Measurements from ENCODE around the gene SETBP1.

SETBP1 gene

GRCh38 chr18:44733069-44733753 lies 52.5 kb downstream of the SETBP1 start:
- peak; percentile 37 to 55 for DNase-seq

DNA sequence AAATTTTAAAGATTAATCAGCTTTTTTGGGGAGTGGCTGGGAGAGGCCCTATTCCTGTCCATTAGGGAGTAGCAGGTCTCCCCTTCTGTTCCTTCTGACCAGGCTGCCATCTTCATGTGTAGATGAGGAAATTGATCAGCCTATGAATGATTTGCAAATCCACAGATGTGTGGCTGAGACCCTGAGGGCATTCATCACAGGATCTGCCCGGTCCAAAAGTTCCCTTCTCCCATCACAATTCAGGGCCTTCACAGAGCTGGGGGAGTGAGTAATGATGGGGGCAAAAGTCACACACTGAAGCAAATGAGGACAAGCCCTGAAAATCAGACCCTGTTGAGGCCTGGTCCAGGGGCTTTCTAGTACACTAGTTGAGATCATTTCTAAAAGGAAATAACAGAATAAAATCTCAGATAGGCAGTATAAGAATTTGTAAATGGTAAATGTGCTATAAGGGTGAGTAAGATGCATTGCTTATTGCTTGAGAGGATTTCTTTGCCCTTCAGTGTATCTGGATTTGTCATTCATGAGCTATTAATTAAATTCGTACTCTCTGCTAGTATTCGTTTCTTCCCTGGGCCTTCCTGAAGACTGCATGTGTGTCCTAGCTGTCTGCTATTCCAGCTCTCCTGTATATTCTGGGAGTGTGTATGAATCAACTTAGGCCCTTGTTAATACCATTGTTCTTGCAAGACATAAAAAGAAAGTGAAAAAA lies 53.2 kb downstream of the SETBP1 start:
- DNase-seq: no peak

DNA sequence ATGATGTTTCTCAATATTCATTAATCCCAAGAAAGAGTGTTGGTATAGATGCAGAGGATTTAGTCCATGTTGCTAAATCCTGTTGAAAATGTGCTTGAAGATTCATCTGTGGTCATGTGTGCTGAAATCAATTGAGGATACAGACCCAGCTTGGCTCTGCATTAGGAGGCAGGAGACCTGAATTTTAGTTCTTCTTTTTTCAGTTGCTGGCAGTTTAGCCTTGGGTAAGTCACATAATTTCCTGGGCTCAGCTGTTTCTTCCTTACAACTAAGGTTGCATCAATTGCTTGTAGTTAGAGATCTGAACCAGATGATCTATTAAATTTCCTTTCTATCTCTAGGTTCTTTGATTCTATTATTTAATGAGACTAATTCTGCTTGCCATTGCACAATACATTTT lies 54.4 kb downstream of the SETBP1 start:
- DNase-seq: peak; percentile 63 to 70

DNA sequence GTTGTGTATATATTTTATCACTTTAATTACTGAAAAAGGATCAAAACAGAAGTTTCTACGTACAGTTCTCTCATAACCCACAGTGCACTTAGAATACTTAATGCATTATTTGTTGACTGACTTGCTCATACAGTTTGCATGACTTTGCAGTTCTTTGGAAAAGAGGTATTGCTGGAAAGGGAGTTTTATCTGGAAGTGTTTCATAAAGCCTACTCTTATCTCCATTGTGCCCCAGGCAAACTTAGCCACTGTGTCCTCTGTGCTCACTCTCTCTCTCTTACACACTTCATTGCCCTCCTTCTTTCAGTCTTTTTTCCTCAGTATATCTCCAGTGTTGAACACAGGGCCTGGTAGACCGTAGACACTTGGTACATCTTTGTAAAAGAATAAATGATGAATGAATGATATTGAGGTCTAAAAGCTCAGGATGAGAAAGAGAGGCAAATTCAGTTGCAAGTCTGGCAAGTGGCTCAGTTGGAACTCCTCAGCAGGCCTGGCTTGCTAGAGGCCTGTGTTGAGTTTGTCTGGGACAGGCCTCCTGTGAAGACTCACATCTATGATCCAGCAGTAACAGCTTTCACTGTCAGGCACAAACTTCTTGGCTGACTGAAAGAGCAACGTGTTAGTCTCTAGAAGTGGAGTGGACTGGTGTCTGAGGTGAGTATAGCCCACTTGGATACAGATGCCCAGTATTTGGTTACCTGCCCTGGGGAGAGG lies 56.1 kb downstream of the SETBP1 start:
- no peak for DNase-seq

- no peak for DNase-seq
These were observed 56.9 kb downstream of the SETBP1 start for GRCh38 chr18:44737623-44738022.

DNA sequence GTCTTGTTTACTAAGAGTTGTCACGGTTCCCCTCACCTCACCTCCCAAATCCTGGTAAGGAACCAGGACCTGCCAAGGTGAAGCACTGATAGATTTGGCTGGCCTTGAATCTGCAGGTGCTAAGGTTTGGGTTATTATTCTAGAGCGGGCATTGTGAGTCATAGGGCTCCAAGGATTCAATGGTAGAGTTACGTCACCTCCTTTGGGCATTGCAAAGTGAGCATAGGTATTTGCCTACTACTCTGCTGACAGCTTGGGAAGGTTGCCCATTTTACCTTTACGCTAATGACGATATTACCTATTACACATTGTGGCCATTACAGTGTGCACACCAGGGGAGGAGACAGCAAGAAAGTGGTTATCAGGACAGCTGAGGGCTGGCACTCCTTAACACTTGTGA lies 59.3 kb downstream of the SETBP1 start:
- DNase-seq: no peak

DNA sequence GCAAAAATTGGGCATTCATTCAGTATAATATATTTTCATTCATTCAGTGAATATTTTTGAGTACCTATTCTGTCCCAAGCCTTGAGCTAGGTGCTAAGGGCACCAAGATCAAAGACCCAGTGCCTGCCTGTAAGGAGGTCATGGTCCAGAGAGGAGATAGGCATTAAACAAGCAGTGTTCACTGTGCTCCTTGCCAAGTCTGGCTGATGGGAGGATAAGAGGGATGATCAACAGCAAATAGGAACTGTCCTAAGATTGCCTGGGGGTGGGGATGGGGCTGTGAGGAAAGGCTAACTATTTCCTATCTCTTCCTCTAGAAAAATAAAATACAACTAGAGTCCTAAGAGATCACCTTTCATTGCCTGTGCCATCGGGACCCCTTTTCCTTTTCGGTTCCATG lies 60.4 kb downstream of the SETBP1 start:
- DNase-seq: no peak

DNA sequence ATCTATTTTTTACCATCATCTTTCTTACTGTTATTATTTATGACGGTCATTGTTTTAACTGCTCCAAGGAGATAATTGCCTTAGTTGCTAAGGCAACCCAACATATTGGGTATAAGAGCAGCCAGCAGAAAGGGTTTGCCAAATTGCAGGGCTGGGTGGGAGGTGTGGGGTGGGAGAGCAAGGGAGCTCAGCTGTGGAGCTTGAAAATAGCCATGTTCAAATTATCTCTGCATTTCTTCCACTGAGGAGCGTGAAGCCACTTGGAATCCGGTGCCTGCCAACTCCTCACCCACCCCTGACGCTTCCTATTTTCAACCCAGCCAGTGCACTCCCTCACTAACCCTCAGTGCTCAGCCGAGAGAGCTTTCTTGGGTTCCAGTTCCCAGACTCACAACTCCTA lies 60.8 kb downstream of the SETBP1 start:
- DNase-seq: no peak

DNA sequence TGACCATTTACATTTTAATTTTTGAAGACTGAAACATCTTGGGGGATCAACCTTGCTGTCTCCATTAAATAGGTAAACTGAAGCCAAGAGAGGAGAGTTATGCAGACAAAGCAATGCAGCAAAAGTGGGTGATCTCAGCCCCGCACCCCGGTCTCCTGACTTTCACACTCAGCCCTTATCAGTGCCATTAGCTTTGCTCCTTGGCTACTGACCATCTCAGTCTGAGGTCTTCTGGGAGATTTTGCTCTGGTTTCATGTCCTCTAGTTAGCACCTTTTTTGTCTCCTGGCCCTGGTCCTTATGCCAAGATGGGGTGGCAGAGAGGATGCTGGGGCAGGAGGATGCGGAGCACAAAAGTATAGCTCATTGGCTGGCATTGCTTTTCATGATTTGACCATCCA lies 61.4 kb downstream of the SETBP1 start:
- DNase-seq: no peak

DNA sequence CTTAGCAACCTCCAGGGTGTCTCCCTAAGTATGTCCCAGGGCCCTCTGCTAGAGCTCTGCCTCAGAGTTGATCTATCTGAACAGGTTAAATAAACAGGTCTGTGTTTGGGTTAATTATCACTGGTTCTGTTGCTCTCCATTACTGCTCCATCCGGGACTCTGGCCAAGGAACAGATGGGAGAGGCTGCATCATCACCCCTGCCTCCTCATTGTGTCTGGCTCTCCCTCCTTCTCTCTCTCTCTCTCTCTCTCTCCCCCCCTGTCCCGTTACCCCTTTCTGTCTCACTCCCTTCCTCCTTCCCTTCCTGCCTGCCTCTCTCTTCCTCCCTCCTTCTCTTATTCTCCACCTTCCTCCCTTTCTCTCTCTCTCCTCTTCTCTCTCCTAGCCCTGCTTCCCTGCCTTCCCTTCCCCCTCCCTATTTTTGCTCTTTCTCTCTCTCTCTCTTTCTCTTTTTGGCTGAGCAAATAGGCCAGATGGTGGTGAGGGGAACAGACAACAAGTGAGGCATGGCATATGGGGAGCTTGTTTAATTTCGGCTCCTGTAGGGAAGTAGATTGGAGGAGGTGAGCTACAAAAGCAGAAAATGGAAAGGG lies 62.1 kb downstream of the SETBP1 start:
- no peak for DNase-seq

- no peak for DNase-seq
These were observed 62.9 kb downstream of the SETBP1 start for GRCh38 chr18:44743631-44744030.

DNA sequence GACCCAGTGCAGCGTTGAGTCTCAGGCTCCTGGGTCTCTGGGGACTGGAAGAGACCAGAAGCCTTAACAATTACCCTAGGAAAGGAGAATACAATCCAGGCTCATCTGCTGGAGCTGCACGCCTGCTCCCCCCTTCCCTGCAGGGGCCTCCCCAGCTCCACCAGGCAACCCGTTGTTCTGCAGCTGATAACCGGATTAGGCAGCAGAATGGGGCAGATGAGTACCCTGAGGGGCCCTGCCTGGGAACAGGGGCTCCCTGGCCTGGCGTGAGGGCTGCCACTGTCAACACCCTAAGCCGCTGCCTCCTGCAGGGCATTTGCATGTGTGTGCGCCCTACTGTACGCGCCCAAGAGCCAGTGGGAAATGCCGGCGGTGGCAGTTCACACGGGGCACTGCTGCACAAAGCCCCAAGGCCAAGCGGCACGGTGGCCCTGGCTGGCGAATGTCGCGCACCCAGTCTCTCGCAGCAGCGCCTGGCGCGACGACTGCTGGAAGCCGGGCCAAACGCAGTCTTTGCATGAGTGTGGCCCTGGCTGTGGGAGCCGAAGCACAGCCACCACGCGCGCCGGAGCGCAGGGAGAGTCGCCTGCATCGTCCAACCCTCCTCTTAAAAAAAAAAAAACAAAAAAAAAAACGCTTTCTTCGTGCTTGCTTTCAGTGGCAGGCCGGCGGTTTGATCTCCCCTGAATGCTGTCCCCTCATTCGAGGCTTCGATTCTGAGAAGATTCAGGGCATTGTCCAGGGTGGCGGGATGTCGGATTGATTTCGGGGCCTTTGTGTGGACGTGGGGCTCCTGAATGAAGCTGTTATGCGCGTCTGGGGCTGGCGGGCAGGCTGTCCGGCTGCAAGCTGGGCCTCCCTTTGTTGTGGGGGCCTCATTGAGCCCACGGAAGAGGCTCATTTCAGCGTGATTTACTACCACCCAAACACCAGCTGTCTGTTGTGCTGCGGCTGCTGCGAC lies 63.8 kb downstream of the SETBP1 start:
- DNase-seq: no peak

GRCh38 chr18:44747157-44747556 lies 66.5 kb downstream of the SETBP1 start:
- DNase-seq: no peak

DNA sequence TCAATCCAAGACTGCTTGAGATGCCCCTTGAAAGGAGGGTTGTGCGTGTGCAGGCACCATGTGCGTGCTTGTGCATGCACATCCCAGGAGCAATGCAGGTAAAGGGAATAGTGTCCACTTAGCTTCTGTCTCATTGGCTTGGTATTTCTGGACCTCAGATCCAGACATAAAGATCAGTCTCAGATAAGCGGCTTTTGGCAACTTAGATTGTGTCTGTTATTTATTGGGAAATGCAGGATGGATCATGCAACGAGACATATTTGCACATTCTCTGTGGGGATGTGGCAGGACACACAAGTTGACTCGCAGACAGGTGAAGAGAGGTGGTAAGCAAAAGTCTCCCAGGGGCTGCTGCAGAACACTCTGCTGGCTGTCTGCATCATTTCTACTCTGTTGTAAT lies 67.9 kb downstream of the SETBP1 start:
- DNase-seq: no peak

GRCh38 chr18:44750774-44751173 lies 70.1 kb downstream of the SETBP1 start:
- DNase-seq: no peak

DNA sequence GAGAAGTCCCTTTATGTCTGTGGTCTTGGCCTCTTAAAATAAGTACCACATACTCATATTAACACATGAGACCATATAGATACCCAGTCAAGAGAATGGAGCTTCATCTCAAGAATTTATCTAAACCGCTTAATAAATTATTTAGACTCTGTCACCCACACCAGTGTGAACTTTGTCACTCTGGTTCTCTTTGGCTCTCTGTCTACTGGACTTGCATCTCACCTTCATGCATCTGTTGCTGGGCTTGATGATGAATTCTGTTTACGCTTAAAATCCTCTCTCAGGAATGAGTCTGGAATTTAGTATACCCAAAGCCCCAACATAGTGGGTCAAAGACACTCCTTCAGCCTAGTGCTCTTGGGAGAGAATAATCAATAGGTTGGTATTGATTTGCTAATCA lies 73.9 kb downstream of the SETBP1 start:
- DNase-seq: no peak

- DNase-seq: no peak
These were observed 78.4 kb downstream of the SETBP1 start for GRCh38 chr18:44758861-44759631.

- DNase-seq: no peak
These were observed 79.2 kb downstream of the SETBP1 start for GRCh38 chr18:44759925-44760342.

- DNase-seq: no peak
These were observed 81.1 kb downstream of the SETBP1 start for GRCh38 chr18:44761812-44762211.

DNA sequence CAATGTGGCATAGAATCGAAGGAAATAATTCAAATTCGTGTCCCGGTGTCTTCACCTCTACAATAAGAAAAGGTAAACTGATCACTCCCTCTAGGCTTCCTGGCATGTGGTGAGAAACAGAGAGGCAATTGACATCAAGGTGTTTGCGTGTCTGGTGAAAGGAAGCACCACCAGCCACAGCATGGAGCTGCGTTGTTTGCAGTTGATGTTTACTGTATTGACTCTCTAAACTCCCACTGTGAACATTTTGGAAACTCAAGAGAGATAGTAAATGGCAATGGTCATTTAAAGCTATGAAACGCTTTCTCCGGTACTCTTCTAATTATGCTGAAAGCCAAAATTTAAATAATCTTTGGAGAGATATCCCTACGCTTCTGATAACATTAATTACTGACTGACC lies 82.6 kb downstream of the SETBP1 start:
- no peak for DNase-seq

DNA sequence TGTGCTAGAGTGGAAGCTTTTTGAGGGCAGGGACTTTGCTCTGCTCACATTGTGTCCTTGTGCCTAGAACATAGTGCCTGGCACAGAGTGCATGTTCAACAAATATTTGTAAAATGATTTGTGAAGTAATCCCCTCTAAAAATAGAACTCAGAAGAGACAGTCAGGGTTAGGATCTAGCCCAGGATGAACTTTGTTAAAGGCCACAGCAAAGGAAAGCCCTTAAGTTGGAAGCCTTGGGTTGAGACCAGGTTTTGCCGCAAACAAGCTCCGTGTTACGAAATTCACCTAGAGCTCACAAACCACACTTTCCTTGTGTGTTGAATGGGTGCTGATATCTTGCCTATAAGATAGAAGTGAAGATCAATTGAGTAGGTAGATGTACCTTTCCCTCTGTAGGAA lies 84.2 kb downstream of the SETBP1 start:
- no peak for DNase-seq

DNA sequence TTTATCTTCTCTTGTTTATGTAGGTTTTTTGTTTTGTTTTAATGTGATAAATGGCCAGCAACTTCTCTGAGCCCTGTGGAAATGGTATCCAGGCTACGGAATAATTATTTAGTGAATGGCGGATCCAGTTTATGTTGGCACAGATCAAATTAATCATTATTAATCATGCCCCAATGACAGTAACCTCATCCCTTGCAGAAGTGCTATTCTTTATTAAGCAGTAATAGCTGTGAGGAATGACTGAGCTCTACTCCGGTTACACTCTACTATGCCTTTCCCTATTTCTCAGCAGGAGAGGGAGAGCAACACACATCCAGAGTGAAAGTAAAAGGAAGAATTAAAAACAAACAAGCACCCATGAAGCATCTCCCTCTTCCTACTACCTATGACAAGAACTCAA lies 84.8 kb downstream of the SETBP1 start:
- DNase-seq: no peak

Data from Kasumi-1 (cell line).